HG03432 (cell line): Measurements from ENCODE around the gene ENSA.
"Not testable (repeated sequence)": the region's sequence is repeated elsewhere in the genome, so short reads cannot be mapped to it uniquely, and the experiment has no call there.

ENCODE experiments used
- ATAC-seq: cut with Tn5 transposase; IDR thresholded peaks from one replicate; pipeline ENCODE4 v1.9.1; 2021; ENCODE audit warnings: mild to moderate bottlenecking, moderate library complexity; ENCODE audit not compliant: unreplicated experiment

The ENSA gene

GRCh38 chr1:150622303-150622975, 7.0 kb downstream of the ENSA start:
- no peak for ATAC-seq

- ATAC-seq: no peak
Measured at GRCh38 chr1:150621497-150622302, 7.7 kb downstream of the ENSA start.

- ATAC-seq: no peak
Measured at GRCh38 chr1:150620919-150621318, 8.5 kb downstream of the ENSA start.

- no peak for ATAC-seq
Measured at GRCh38 chr1:150619576-150620509, 9.6 kb downstream of the ENSA start.

- ATAC-seq: no peak
Measured at GRCh38 chr1:150615346-150616201, 13.8 kb downstream of the ENSA start.

- ATAC-seq: peak; percentile 49
Measured at GRCh38 chr1:150613061-150613920, 16.1 kb downstream of the ENSA start.

GRCh38 chr1:150612014-150612345, 17.4 kb downstream of the ENSA start:
- no peak for ATAC-seq

GRCh38 chr1:150610576-150610975, 18.8 kb downstream of the ENSA start:
- no peak for ATAC-seq

GRCh38 chr1:150609732-150610131, 19.7 kb downstream of the ENSA start:
- no peak for ATAC-seq

- ATAC-seq: no peak
Measured at GRCh38 chr1:150606463-150607142, 22.8 kb downstream of the ENSA start.

GRCh38 chr1:150605451-150605731, 24.0 kb downstream of the ENSA start:
- not testable (repeated sequence) for ATAC-seq

GRCh38 chr1:150604226-150604588, 25.2 kb downstream of the ENSA start:
- no peak for ATAC-seq

GRCh38 chr1:150603711-150604110, 25.7 kb downstream of the ENSA start:
- ATAC-seq: no peak

- ATAC-seq: not testable (repeated sequence)
Measured at GRCh38 chr1:150602372-150602771, 27.0 kb downstream of the ENSA start.

- ATAC-seq: no peak
Measured at GRCh38 chr1:150601540-150601939, 27.9 kb downstream of the ENSA start.

GRCh38 chr1:150598346-150598745, 31.1 kb downstream of the ENSA start:
- ATAC-seq: not testable (repeated sequence)

- ATAC-seq: no peak
Measured at GRCh38 chr1:150596976-150597375, 32.4 kb downstream of the ENSA start.

GRCh38 chr1:150596095-150596892, 33.1 kb downstream of the ENSA start:
- ATAC-seq: no peak
